ENCODE data around the gene RUNX1.

GRCh38 chr21:34870246-34870645, 178.9 kb downstream of the RUNX1 start:
- TF ChIP-seq CTCF (IDR thresholded peaks at IDR 0.05 in 8 of 11, conservative IDR thresholded peaks at IDR 0.05 in 3 of 11) (no peak), POLR2A (IDR thresholded peaks at IDR 0.05) (no peak), POLR2AphosphoS5 (IDR thresholded peaks at IDR 0.05) (no peak)

All from spleen (tissue), 7 donors.